LNCAP (cell line): ENCODE results near the gene PLEKHG7.

Source experiments
- CTCF ChIP-seq: fragments of 450-650 bp; IDR thresholded peaks from 2 replicates; pipeline ENCODE4 v1.5.1; 2017; ENCODE audit warnings: mild to moderate bottlenecking

Gene PLEKHG7

GRCh38 chr12:92732216-92732615, 29.4 kb downstream of the PLEKHG7 start:
- TF ChIP-seq CTCF = no peak

GRCh38 chr12:92732716-92733115, 29.9 kb downstream of the PLEKHG7 start:
- TF ChIP-seq CTCF = no peak

- no peak for TF ChIP-seq CTCF
Observed at GRCh38 chr12:92733181-92733580, 30.4 kb downstream of the PLEKHG7 start.

GRCh38 chr12:92733661-92734060, 30.9 kb downstream of the PLEKHG7 start:
- no peak for TF ChIP-seq CTCF

- TF ChIP-seq CTCF = no peak
Observed at GRCh38 chr12:92735131-92735721, 32.4 kb downstream of the PLEKHG7 start.

GRCh38 chr12:92736605-92737004, 33.8 kb downstream of the PLEKHG7 start:
- no peak for TF ChIP-seq CTCF

- no peak for TF ChIP-seq CTCF
Observed at GRCh38 chr12:92737855-92738850, 35.4 kb downstream of the PLEKHG7 start.
